DOHH2 (cell line): ENCODE results near the gene PDGFB.

Source experiments
- H3F3A ChIP-seq: fragments of 200-600 bp; sonication (generic), shearing (Covaris generic); 2 replicates; pipeline ENCODE4 v1.6.0; 2016; ENCODE audit warnings: antibody characterized with exemption, mild to moderate bottlenecking; ENCODE audit not compliant: control insufficient read depth, insufficient read depth
- H3K27ac ChIP-seq: fragments of 200-600 bp; sonication (generic); 2 replicates; pipeline ENCODE4 v1.5.1; 2014; ENCODE audit warnings: low read depth, mild to moderate bottlenecking, low read length, moderate library complexity
- H3K27me3 ChIP-seq: fragments of 200-600 bp; sonication (generic); 2 replicates; pipeline ENCODE4 v1.6.1; 2014; ENCODE audit warnings: mild to moderate bottlenecking, low read length, mixed read lengths; ENCODE audit not compliant: control insufficient read depth
- H3K36me3 ChIP-seq: fragments of 200-600 bp; sonication (generic); 2 replicates; pipeline ENCODE4 v1.6.1; 2014; ENCODE audit warnings: mild to moderate bottlenecking, low read length, moderate library complexity, mixed read lengths; ENCODE audit not compliant: control insufficient read depth
- H3K4me1 ChIP-seq: fragments of 200-600 bp; sonication (generic); 2 replicates; pipeline ENCODE4 v1.6.1; 2014; ENCODE audit warnings: mild to moderate bottlenecking, low read length, mixed read lengths; ENCODE audit not compliant: control insufficient read depth
- H3K4me2 ChIP-seq: fragments of 200-600 bp; sonication (generic); 2 replicates; pipeline ENCODE4 v1.6.0; 2014; ENCODE audit warnings: mild to moderate bottlenecking, low read length, moderate library complexity
- H3K4me3 ChIP-seq: fragments of 200-600 bp; sonication (generic); 2 replicates; pipeline ENCODE4 v1.5.1; 2014; ENCODE audit warnings: mild to moderate bottlenecking, low read length, mixed read lengths
- H3K79me2 ChIP-seq: fragments of 200-600 bp; sonication (generic); 2 replicates; pipeline ENCODE4 v1.6.1; 2014; ENCODE audit warnings: mild to moderate bottlenecking, low read length, mixed read lengths; ENCODE audit not compliant: control insufficient read depth
- H3K9me2 ChIP-seq: fragments of 200-600 bp; sonication (generic); replicated peaks from 2 replicates; pipeline ENCODE4 v1.6.1; 2014; ENCODE audit warnings: mild to moderate bottlenecking, low read length, mixed read lengths; ENCODE audit not compliant: control insufficient read depth
- H3K9me3 ChIP-seq: fragments of 200-600 bp; sonication (generic); 2 replicates; pipeline ENCODE4 v1.6.1; 2014; ENCODE audit warnings: antibody characterized with exemption, low read length, mixed read lengths; ENCODE audit not compliant: control insufficient read depth, insufficient read depth
- H4K20me1 ChIP-seq: fragments of 200-600 bp; sonication (generic); 2 replicates; pipeline ENCODE4 v1.6.0; 2014; ENCODE audit warnings: low read depth, mild to moderate bottlenecking, antibody characterized with exemption, low read length, moderate library complexity; ENCODE audit not compliant: control insufficient read depth, insufficient read depth
- CTCF ChIP-seq: fragments of 200-600 bp; sonication (generic); IDR thresholded peaks from one replicate; pipeline ENCODE4 v1.5.1; 2014; ENCODE audit warnings: antibody characterized with exemption, mild to moderate bottlenecking, low read depth, low read length; ENCODE audit not compliant: poor library complexity, severe bottlenecking
- EZH2phosphoT487 ChIP-seq: fragments of 200-600 bp; sonication (generic); IDR thresholded peaks from 2 replicates; pipeline ENCODE4 v1.6.1; 2017; ENCODE audit warnings: borderline replicate concordance, mild to moderate bottlenecking, antibody characterized with exemption, low read length, moderate library complexity, mixed read lengths

PDGFB gene

GRCh38 chr22:39255449-39256185 lies 10.8 kb upstream of the PDGFB start:
- no peak for TF ChIP-seq CTCF
- no peak for TF ChIP-seq EZH2phosphoT487
- Histone ChIP-seq H3K79me2 (no peaks in the 10 kb centered on the region), H3F3A (no peaks in the 10 kb centered on the region), H3K36me3 (no peaks in the 10 kb centered on the region), H3K4me1 (peaks cover 24% of the 10 kb centered on the region), H3K27ac (no peak overlapping the region), H3K9me2 (no peaks in the 10 kb centered on the region), H3K4me3 (no peak overlapping the region), H3K9me3 (no peaks in the 10 kb centered on the region), H3K27me3 (peaks cover 43% of the 10 kb centered on the region), H4K20me1 (no peaks in the 10 kb centered on the region), H3K4me2 (peak overlapping the region; percentile 32)

GRCh38 chr22:39254789-39255298 lies 10.1 kb upstream of the PDGFB start:
- no peaks in the 10 kb centered on the region for H3K9me2 ChIP-seq
- H3K9me3 ChIP-seq = no peaks in the 10 kb centered on the region
- H3K79me2 ChIP-seq = no peaks in the 10 kb centered on the region
- no peaks in the 10 kb centered on the region for H4K20me1 ChIP-seq
- peak overlapping the region; percentile 32 for H3K4me2 ChIP-seq
- H3K27me3 ChIP-seq = peaks cover 51% of the 10 kb centered on the region
- peaks cover 24% of the 10 kb centered on the region for H3K4me1 ChIP-seq
- H3K4me3 ChIP-seq = no peak overlapping the region
- H3K36me3 ChIP-seq = no peaks in the 10 kb centered on the region
- no peaks in the 10 kb centered on the region for H3F3A ChIP-seq
- no peak overlapping the region for H3K27ac ChIP-seq
- TF ChIP-seq EZH2phosphoT487 (no peak), CTCF (no peak)

- no peaks in the 10 kb centered on the region for H3K9me2 ChIP-seq
- H3K27me3 ChIP-seq = peaks cover 56% of the 10 kb centered on the region
- no peak overlapping the region for H3K4me3 ChIP-seq
- no peaks in the 10 kb centered on the region for H3F3A ChIP-seq
- TF ChIP-seq CTCF (no peak), EZH2phosphoT487 (no peak)
- no peaks in the 10 kb centered on the region for H3K9me3 ChIP-seq
- H4K20me1 ChIP-seq = no peaks in the 10 kb centered on the region
- H3K36me3 ChIP-seq = no peaks in the 10 kb centered on the region
- no peaks in the 10 kb centered on the region for H3K79me2 ChIP-seq
- H3K4me2 ChIP-seq = no peak overlapping the region
- H3K4me1 ChIP-seq = peaks cover 24% of the 10 kb centered on the region
- H3K27ac ChIP-seq = no peak overlapping the region
These were observed 9.3 kb upstream of the PDGFB start for GRCh38 chr22:39254122-39254521.
